DMS 273 (cell line): ENCODE data around the gene RABGAP1L.
"Not testable (repeated sequence)": the region's sequence is repeated elsewhere in the genome, so short reads cannot be mapped to it uniquely, and the experiment has no call there.

Experiments used
- DNase-seq: peaks from one replicate; lab custom pipeline; 2025; ENCODE audit not compliant: unreplicated experiment; lab: John Stamatoyannopoulos, UW

RABGAP1L gene

GRCh38 chr1:174426153-174426552, 266.8 kb downstream of the RABGAP1L start:
- no peak for DNase-seq

GRCh38 chr1:174428033-174428432, 268.7 kb downstream of the RABGAP1L start:
- no peak for DNase-seq

GRCh38 chr1:174428739-174429138, 269.4 kb downstream of the RABGAP1L start:
- no peak for DNase-seq

- DNase-seq = no peak
These were observed 274.1 kb downstream of the RABGAP1L start for GRCh38 chr1:174433451-174433850.

- no peak for DNase-seq
These were observed 286.0 kb downstream of the RABGAP1L start for GRCh38 chr1:174445351-174445750.

- DNase-seq = no peak
These were observed 286.5 kb downstream of the RABGAP1L start for GRCh38 chr1:174445817-174446216.

GRCh38 chr1:174447866-174448530, 288.7 kb downstream of the RABGAP1L start, which contains the start of gene GPR52:
Gene GPR52, plus strand, starts transcription at chr1:174447964. Its CDS starts 148 bp downstream, at chr1:174448112.
- no peak for DNase-seq

GRCh38 chr1:174448531-174448883, 289.2 kb downstream of the RABGAP1L start:
- DNase-seq = no peak

GRCh38 chr1:174448974-174449373, 289.7 kb downstream of the RABGAP1L start:
- DNase-seq = no peak

- no peak for DNase-seq
These were observed 292.1 kb downstream of the RABGAP1L start for GRCh38 chr1:174451408-174451807.

GRCh38 chr1:174465855-174466254, 306.5 kb downstream of the RABGAP1L start:
- no peak for DNase-seq

- DNase-seq = no peak
These were observed 307.3 kb downstream of the RABGAP1L start for GRCh38 chr1:174466607-174467006.

GRCh38 chr1:174469052-174469451, 309.7 kb downstream of the RABGAP1L start:
- no peak for DNase-seq

GRCh38 chr1:174469687-174470086, 310.4 kb downstream of the RABGAP1L start:
- no peak for DNase-seq

- no peak for DNase-seq
These were observed 320.0 kb downstream of the RABGAP1L start for GRCh38 chr1:174479281-174479680.

GRCh38 chr1:174480324-174480723, 321.0 kb downstream of the RABGAP1L start:
- no peak for DNase-seq

GRCh38 chr1:174491606-174492005, 332.3 kb downstream of the RABGAP1L start:
- peak; percentile 67 for DNase-seq

- DNase-seq = no peak
These were observed 338.2 kb downstream of the RABGAP1L start for GRCh38 chr1:174497478-174497877.

- DNase-seq = not testable (repeated sequence)
These were observed 357.4 kb downstream of the RABGAP1L start for GRCh38 chr1:174516755-174517154.

GRCh38 chr1:174519844-174520243, 360.5 kb downstream of the RABGAP1L start:
- DNase-seq = peak; percentile 81

- DNase-seq = no peak
These were observed 372.4 kb downstream of the RABGAP1L start for GRCh38 chr1:174531751-174532150.

- DNase-seq = no peak
These were observed 375.5 kb downstream of the RABGAP1L start for GRCh38 chr1:174534789-174535188.

GRCh38 chr1:174535207-174535606, 375.9 kb downstream of the RABGAP1L start:
- DNase-seq = no peak
